Endothelial cell of umbilical vein (primary cell): ENCODE results near the gene PHC2. TPM values are rescaled to one million over a fixed set of nuclear protein-coding genes. Genes with fewer than 3 reads are reported as not detected.

Experiments
- BruUV-seq: library from RNA; stranded (reverse); fragments of 400-500 nt; replicated peaks from 2 replicates; lab custom pipeline; 2021; lab: Mats Ljungman, UMichigan
- CTCF ChIA-PET: fragments of 300-600, 350-600 bp; sonication (Branson Sonifier 250); formaldehyde crosslinking; loops from one replicate; lab custom pipeline; 2021; ENCODE audit warnings: antibody characterized with exemption, inconsistent platforms; lab: Charles Lee
- POLR2A ChIA-PET: fragments of 300-600, 350-600 bp; sonication (Branson Sonifier 250); formaldehyde crosslinking; loops from one replicate; lab custom pipeline; 2021; ENCODE audit warnings: antibody characterized with exemption, inconsistent platforms; lab: Charles Lee
- DNase-seq: peaks from one replicate; pipeline ENCODE4 v3.0.0-alpha.2; 2011; ENCODE audit warnings: low read depth, low spot score
- FAIRE-seq: peaks from 2 replicates; lab custom pipeline; 2011; peaks lifted over from hg19 to GRCh38; lab: Jason Lieb, UNC
- H2AFZ ChIP-seq: 2 replicates; pipeline ENCODE4 v1.6.0; 2012; ENCODE audit warnings: low read depth, low read length, control low read depth, inconsistent platforms
- H3K27ac ChIP-seq: 2 replicates; pipeline ENCODE4 v1.5.1; 2011; ENCODE audit warnings: low read depth, mild to moderate bottlenecking, control low read depth, low read length, moderate library complexity; ENCODE audit not compliant: insufficient read depth
- H3K27me3 ChIP-seq, 2 experiments: 2 replicates each; pipeline versions ENCODE4 v1.6.0 to v1.6.1; 2011; ENCODE audit warnings: low read length in 2 of 2, mixed read lengths in 1 of 2; ENCODE audit not compliant: control insufficient read depth in 2 of 2, insufficient read depth in 2 of 2
- H3K36me3 ChIP-seq, 2 experiments: 2 replicates in 1 of 2; 3 replicates in 1 of 2; pipeline ENCODE4 v1.5.1; 2011; ENCODE audit warnings: low read length in 2 of 2, mild to moderate bottlenecking in 1 of 2, moderate library complexity in 1 of 2; ENCODE audit not compliant: control insufficient read depth in 2 of 2, insufficient read depth in 2 of 2; ENCODE audit errors: extremely low read depth in 1 of 2
- H3K4me1 ChIP-seq: 3 replicates; pipeline ENCODE4 v1.5.1; 2011; ENCODE audit warnings: mild to moderate bottlenecking, low read length; ENCODE audit not compliant: control insufficient read depth, insufficient read depth; ENCODE audit errors: extremely low read depth
- H3K4me2 ChIP-seq: 2 replicates; pipeline ENCODE4 v1.6.1; 2011; ENCODE audit warnings: low read length, control low read depth, mixed read lengths; ENCODE audit not compliant: insufficient read depth
- H3K4me3 ChIP-seq, 3 experiments: fragments of 200-600 bp in 1 of 3; sonication (generic), shearing (Covaris generic) in 1 of 3; replicated peaks in 1 of 3; 2 replicates each; pipeline ENCODE4 v1.5.1; 2011 to 2016; ENCODE audit warnings: control low read depth in 3 of 3, low read length in 3 of 3, mild to moderate bottlenecking in 2 of 3, inconsistent platforms in 1 of 3, low read depth in 1 of 3, moderate library complexity in 1 of 3; ENCODE audit not compliant: insufficient read depth in 1 of 3
- H3K79me2 ChIP-seq: 2 replicates; pipeline ENCODE4 v1.6.0; 2012; ENCODE audit warnings: low read length, inconsistent platforms; ENCODE audit not compliant: control insufficient read depth, insufficient read depth
- H3K9ac ChIP-seq: replicated peaks from 2 replicates; pipeline ENCODE3; 2011; ENCODE audit warnings: low read length, control low read depth; ENCODE audit not compliant: insufficient read depth; ENCODE audit errors: extremely low read depth
- H3K9me1 ChIP-seq: replicated peaks from 3 replicates; pipeline ENCODE4 v1.6.0; 2011; ENCODE audit warnings: mild to moderate bottlenecking, low read length; ENCODE audit not compliant: control insufficient read depth, insufficient read depth; ENCODE audit errors: extremely low read depth
- H3K9me3 ChIP-seq: replicated peaks from 2 replicates; pipeline ENCODE4 v1.5.1; 2012; ENCODE audit warnings: low read length, inconsistent platforms; ENCODE audit not compliant: control insufficient read depth, insufficient read depth
- H4K20me1 ChIP-seq: replicated peaks from 2 replicates; pipeline ENCODE3; 2011; ENCODE audit warnings: mild to moderate bottlenecking, low read length; ENCODE audit not compliant: control insufficient read depth, insufficient read depth; ENCODE audit errors: extremely low read depth
- EZH2 ChIP-seq: IDR thresholded peaks from 2 replicates; pipeline ENCODE4 v1.6.1; 2012; ENCODE audit warnings: borderline replicate concordance, low read depth, mild to moderate bottlenecking, moderate library complexity, low read length, inconsistent platforms; ENCODE audit not compliant: severe bottlenecking
- FOS ChIP-seq: IDR thresholded peaks from 2 replicates; pipeline ENCODE4 v1.6.1; 2011; ENCODE audit warnings: mild to moderate bottlenecking, low read length, moderate library complexity, borderline replicate concordance; ENCODE audit not compliant: insufficient read depth
- GATA2 ChIP-seq: IDR thresholded peaks from 2 replicates; pipeline ENCODE4 v1.7.0; 2011; ENCODE audit warnings: low read depth, mild to moderate bottlenecking, moderate library complexity, mixed read lengths, low read length; ENCODE audit not compliant: insufficient read length, insufficient read depth
- JUN ChIP-seq: IDR thresholded peaks from 2 replicates; pipeline ENCODE4 v1.6.1; 2011; ENCODE audit warnings: borderline replicate concordance, low read depth; ENCODE audit not compliant: insufficient read length, insufficient read depth
- MYC ChIP-seq: IDR thresholded peaks from one replicate; pipeline ENCODE4 v1.6.1; 2011; ENCODE audit warnings: mild to moderate bottlenecking, low read depth, low read length
- POLR2A ChIP-seq: IDR thresholded peaks from 2 replicates; pipeline ENCODE4 v1.6.1; 2012; ENCODE audit warnings: low read depth, mild to moderate bottlenecking, control low read depth, low read length
- POLR2AphosphoS5 ChIP-seq: IDR thresholded peaks from 2 replicates; pipeline ENCODE4 v1.6.1; 2012; ENCODE audit warnings: low read depth, mild to moderate bottlenecking, control low read depth, low read length, moderate library complexity; ENCODE audit not compliant: insufficient read depth
- dilution Hi-C: fragments of 300-500 bp; cut with MboI; formaldehyde crosslinking; loops from one replicate; pipeline ENCODE4 v1.15.0; 2019; ENCODE audit warnings: low sequenced_read_pairs; ENCODE audit not compliant: extremely low pct_ligation_motif_present
- intact Hi-C: fragments of 100-400 bp; cut with micrococcal nuclease; formaldehyde crosslinking; loops from one replicate; pipeline ENCODE4 v1.10.0; 2022
- polyA plus RNA-seq, 4 experiments: library from polyadenylated mRNA; depleted of rRNA in 3 of 4; stranded (reverse) in 3 of 4; unstranded in 1 of 4; fragments of >200 nt; gene quantifications; 2 replicates each; pipeline versions ENCODE4 v1.2.1 to v1.2.3, GENCODE V29; 2011 to 2012; ENCODE audit warnings: missing spikeins in 1 of 4
- total RNA-seq: library from RNA; stranded (reverse); gene quantifications from 2 replicates; pipeline ENCODE4 v1.2.3, GENCODE V29; 2021
- TF ChIP-seq, protein P1 (sequence below), 2 donors: IDR thresholded peaks; 1 replicate in 1 of 2; 2 replicates in 1 of 2; pipeline ENCODE4 v1.5.1; 2011; ENCODE audit warnings: low read length in 2 of 2, mild to moderate bottlenecking in 2 of 2, moderate library complexity in 2 of 2, control low read depth in 1 of 2, inconsistent platforms in 1 of 2, low read depth in 1 of 2; ENCODE audit not compliant: insufficient read depth in 1 of 2; ENCODE audit errors: extremely low read depth in 1 of 2
- TF ChIP-seq, protein P2 (sequence below): IDR thresholded peaks from 2 replicates; pipeline ENCODE4 v1.6.1; 2011; ENCODE audit not compliant: insufficient read depth, insufficient read length

PHC2 gene
- total and polyA plus RNA-seq, 2 donors (not counting 3 experiments of a cell fraction or from before 2014, with no cell fraction given): 65.6 to 79.0 TPM

DNA sequence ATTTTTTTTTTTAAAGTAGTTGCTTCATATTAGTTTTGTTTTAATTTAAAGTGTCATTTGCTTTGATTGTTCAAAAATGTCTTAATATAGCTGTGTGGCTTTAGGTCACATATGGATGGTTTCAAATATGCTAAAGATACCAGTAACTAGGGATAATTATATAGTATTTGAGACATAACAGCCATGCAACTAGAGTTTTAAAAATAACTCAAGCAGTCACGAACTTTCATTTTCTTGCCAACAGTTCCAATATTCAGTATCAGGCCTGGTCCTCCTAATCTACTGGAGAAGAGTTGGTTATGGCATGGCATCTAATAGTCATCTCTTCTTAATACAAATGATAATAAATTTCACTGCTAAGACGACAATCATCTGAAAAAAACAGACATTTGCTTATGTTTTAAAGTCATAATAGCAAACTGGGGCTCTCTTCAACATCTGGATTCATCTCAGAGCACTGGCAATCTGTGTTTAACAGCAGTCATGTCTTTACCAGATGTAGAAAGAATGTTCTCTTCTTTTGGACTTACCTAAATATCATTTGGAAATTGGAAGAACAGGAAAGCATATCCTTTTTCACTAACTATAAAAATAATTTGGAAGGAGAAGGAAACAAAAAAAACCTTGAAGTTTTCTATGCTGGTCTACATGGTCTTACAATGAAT is 85.9 kb downstream of the PHC2 start:
- H3K36me3 ChIP-seq: peaks cover 0 to 5% of the 10 kb centered on the region in 2 experiments
- H3K79me2 ChIP-seq: peaks cover 89% of the 10 kb centered on the region
- intact Hi-C loops (no loop called here), dilution Hi-C loops (no loop called here)
- H3K4me1 ChIP-seq: peaks cover 72% of the 10 kb centered on the region
- POLR2A ChIA-PET: interaction anchor here (0.7 kb wide), 1 partner anchor 18 kb away, joined by 3 read pairs; no protein-coding TSS in a partner anchor
- H4K20me1 ChIP-seq: peaks cover 8% of the 10 kb centered on the region
- no peak overlapping the region for H3K4me3 ChIP-seq
- TF ChIP-seq MYC (no peak), POLR2AphosphoS5 (no peak)
- H3K9me1 ChIP-seq: no peaks in the 10 kb centered on the region
- no peak overlapping the region for H3K27ac ChIP-seq
- CTCF ChIA-PET: no interaction called here
- H2AFZ ChIP-seq: no peak overlapping the region
- no peaks in the 10 kb centered on the region for H3K9me3 ChIP-seq
- peak overlapping the region; percentile 58 for H3K4me2 ChIP-seq
- DNase-seq (no peak), FAIRE-seq (no peak)
- H3K9ac ChIP-seq: no peak overlapping the region
- no peaks in the 10 kb centered on the region for H3K27me3 ChIP-seq
- BruUV-seq: no TSS peak

DNA sequence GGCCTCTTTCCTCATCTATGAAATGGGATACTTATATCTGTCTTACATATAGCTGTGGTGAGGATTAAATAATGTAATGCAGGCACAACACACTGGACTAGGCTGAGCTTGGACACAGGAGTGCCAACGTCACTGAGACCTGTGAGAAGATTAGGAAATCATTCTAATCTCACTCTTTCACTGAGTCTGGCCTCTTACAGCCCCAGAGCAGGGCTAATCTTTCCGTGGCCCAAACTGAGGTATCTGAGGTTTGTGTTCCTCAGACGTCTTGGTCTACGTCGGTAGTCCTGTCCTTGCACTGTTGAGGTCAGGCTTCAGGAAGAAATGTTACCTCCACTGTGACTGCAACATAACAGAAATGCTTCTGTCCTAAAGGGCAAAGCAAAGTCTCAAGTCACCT is 87.4 kb downstream of the PHC2 start:
- Histone ChIP-seq H2AFZ (no peak overlapping the region), H3K9me1 (no peaks in the 10 kb centered on the region), H4K20me1 (peaks cover 9% of the 10 kb centered on the region), H3K27ac (no peak overlapping the region), H3K36me3 (peaks cover 0 to 5% of the 10 kb centered on the region in 2 experiments), H3K9me3 (no peaks in the 10 kb centered on the region), H3K79me2 (peaks cover 95% of the 10 kb centered on the region), H3K4me2 (no peak overlapping the region), H3K4me1 (peaks cover 87% of the 10 kb centered on the region), H3K27me3 (no peaks in the 10 kb centered on the region), H3K4me3 (no peak overlapping the region), H3K9ac (no peak overlapping the region)
- no TSS peak for BruUV-seq
- ChIA-PET POLR2A (no interaction called here), CTCF (interaction anchor here (1.0 kb wide), 1 partner anchor 10 kb away, joined by 6 read pairs; no protein-coding TSS in a partner anchor)
- intact Hi-C loops: loop anchor here (2.0 kb wide), 2 partner anchors 45 to 163 kb away; no protein-coding TSS in a partner anchor
- DNase-seq (no peak), FAIRE-seq (no peak)
- TF ChIP-seq, protein P1, sequence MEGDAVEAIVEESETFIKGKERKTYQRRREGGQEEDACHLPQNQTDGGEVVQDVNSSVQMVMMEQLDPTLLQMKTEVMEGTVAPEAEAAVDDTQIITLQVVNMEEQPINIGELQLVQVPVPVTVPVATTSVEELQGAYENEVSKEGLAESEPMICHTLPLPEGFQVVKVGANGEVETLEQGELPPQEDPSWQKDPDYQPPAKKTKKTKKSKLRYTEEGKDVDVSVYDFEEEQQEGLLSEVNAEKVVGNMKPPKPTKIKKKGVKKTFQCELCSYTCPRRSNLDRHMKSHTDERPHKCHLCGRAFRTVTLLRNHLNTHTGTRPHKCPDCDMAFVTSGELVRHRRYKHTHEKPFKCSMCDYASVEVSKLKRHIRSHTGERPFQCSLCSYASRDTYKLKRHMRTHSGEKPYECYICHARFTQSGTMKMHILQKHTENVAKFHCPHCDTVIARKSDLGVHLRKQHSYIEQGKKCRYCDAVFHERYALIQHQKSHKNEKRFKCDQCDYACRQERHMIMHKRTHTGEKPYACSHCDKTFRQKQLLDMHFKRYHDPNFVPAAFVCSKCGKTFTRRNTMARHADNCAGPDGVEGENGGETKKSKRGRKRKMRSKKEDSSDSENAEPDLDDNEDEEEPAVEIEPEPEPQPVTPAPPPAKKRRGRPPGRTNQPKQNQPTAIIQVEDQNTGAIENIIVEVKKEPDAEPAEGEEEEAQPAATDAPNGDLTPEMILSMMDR (IDR thresholded peaks at IDR 0.05; ENCODE audit: extremely low read depth in 1 of 2, insufficient read depth in 1 of 2, low read depth in 1 of 2, low read length in 2 of 2): no peak
- TF ChIP-seq JUN: no peak
- TF ChIP-seq EZH2: no peak
- TF ChIP-seq, protein P2, sequence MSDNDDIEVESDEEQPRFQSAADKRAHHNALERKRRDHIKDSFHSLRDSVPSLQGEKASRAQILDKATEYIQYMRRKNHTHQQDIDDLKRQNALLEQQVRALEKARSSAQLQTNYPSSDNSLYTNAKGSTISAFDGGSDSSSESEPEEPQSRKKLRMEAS: no peak
- TF ChIP-seq GATA2: no peak
- no peak for TF ChIP-seq POLR2AphosphoS5
- no peak for TF ChIP-seq MYC
- TF ChIP-seq POLR2A: no peak
- no peak for TF ChIP-seq FOS
- dilution Hi-C loops: no loop called here
